GM12891 (cell line): Measurements from ENCODE around the gene PIP5K1C.

ENCODE experiments used
- DNase-seq: peaks from one replicate; pipeline ENCODE4 v3.0.0; 2011; ENCODE audit warnings: low spot score; ENCODE audit not compliant: insufficient read length
- FAIRE-seq: peaks from 2 replicates; lab custom pipeline; 2011; peaks lifted over from hg19 to GRCh38; lab: Jason Lieb, UNC
- PAX5 ChIP-seq: IDR thresholded peaks from 2 replicates; pipeline ENCODE4 v1.6.1; 2011; ENCODE audit warnings: low read length, moderate library complexity, mild to moderate bottlenecking; ENCODE audit not compliant: insufficient read depth, severe bottlenecking
- POLR2A ChIP-seq: IDR thresholded peaks from 2 replicates; pipeline ENCODE4 v1.6.1; 2011; ENCODE audit warnings: low read depth, low read length, control low read depth
- POLR2AphosphoS5 ChIP-seq: IDR thresholded peaks from 2 replicates; pipeline ENCODE4 v1.6.1; 2011; ENCODE audit warnings: low read depth, low read length, control low read depth
- POU2F2 ChIP-seq: IDR thresholded peaks from 2 replicates; pipeline ENCODE4 v1.6.1; 2011; ENCODE audit warnings: low read depth, mild to moderate bottlenecking, control low read depth, low read length, moderate library complexity
- SPI1 ChIP-seq: IDR thresholded peaks from 2 replicates; pipeline ENCODE4 v1.6.1; 2011; ENCODE audit warnings: low read depth, low read length, control low read depth
- TAF1 ChIP-seq: IDR thresholded peaks from 2 replicates; pipeline ENCODE4 v1.6.1; 2011; ENCODE audit warnings: low read depth, low read length, control low read depth

Gene PIP5K1C

GRCh38 chr19:3646336-3647092, 53.8 kb downstream of the PIP5K1C start:
- FAIRE-seq (no peak), DNase-seq (no peak)
- TF ChIP-seq POLR2AphosphoS5 (no peak), POLR2A (no peak), SPI1 (no peak), TAF1 (no peak), PAX5 (no peak), POU2F2 (no peak)

GRCh38 chr19:3645726-3646125, 54.5 kb downstream of the PIP5K1C start:
- TF ChIP-seq POLR2AphosphoS5 (no peak), PAX5 (no peak), POU2F2 (no peak), SPI1 (no peak), POLR2A (no peak), TAF1 (no peak)
- FAIRE-seq, result no peak
- DNase-seq, result no peak

- TF ChIP-seq PAX5 (no peak), POU2F2 (no peak), TAF1 (no peak), POLR2AphosphoS5 (no peak), SPI1 (no peak), POLR2A (no peak)
- FAIRE-seq (no peak), DNase-seq (no peak)
These were observed 55.2 kb downstream of the PIP5K1C start for GRCh38 chr19:3645067-3645396.

- FAIRE-seq (no peak), DNase-seq (no peak)
- TF ChIP-seq POLR2A (no peak), PAX5 (no peak), POU2F2 (no peak), POLR2AphosphoS5 (no peak), TAF1 (no peak), SPI1 (no peak)
These were observed 55.8 kb downstream of the PIP5K1C start for GRCh38 chr19:3644351-3645066.

- FAIRE-seq (no peak), DNase-seq (no peak)
- no peak for TF ChIP-seq TAF1
- no peak for TF ChIP-seq POLR2AphosphoS5
- TF ChIP-seq SPI1, result no peak
- no peak for TF ChIP-seq PAX5
- no peak for TF ChIP-seq POU2F2
- TF ChIP-seq POLR2A, result no peak
These were observed 56.5 kb downstream of the PIP5K1C start for GRCh38 chr19:3643674-3644313.

- DNase-seq (no peak), FAIRE-seq (peak; percentile 84)
- TF ChIP-seq SPI1 (no peak), POLR2AphosphoS5 (no peak), POLR2A (no peak), TAF1 (no peak), POU2F2 (no peak), PAX5 (no peak)
These were observed 57.1 kb downstream of the PIP5K1C start for GRCh38 chr19:3642987-3643673.

- FAIRE-seq (no peak), DNase-seq (no peak)
- TF ChIP-seq SPI1, result no peak
- TF ChIP-seq TAF1, result no peak
- TF ChIP-seq POU2F2, result no peak
- no peak for TF ChIP-seq PAX5
- TF ChIP-seq POLR2AphosphoS5, result no peak
- no peak for TF ChIP-seq POLR2A
These were observed 58.0 kb downstream of the PIP5K1C start for GRCh38 chr19:3642296-3642695.

GRCh38 chr19:3641515-3642269, 58.6 kb downstream of the PIP5K1C start:
- TF ChIP-seq POU2F2 (no peak), SPI1 (no peak), POLR2AphosphoS5 (no peak), PAX5 (no peak), POLR2A (no peak), TAF1 (no peak)
- DNase-seq (no peak), FAIRE-seq (no peak)
